ENCODE results near the gene SIGLEC9. TPM values are rescaled to one million over a fixed set of nuclear protein-coding genes. Genes with fewer than 3 reads are reported as not detected.

Gene SIGLEC9
- total RNA-seq, 1 donor from 2014 or later = 0.21 TPM

Other genes starting within 250 kb of the SIGLEC9 start
- gene KLK4, start 213.5 kb upstream of the SIGLEC9 start, total RNA-seq = not detected
- gene KLK5, start 171.9 kb upstream of the SIGLEC9 start, total RNA-seq = 1.1 TPM
- gene KLK6, start 155.3 kb upstream of the SIGLEC9 start, total RNA-seq = not detected
- 0.51 TPM for gene KLK7, start 141.0 kb upstream of the SIGLEC9 start, total RNA-seq
- gene KLK8, start 123.3 kb upstream of the SIGLEC9 start, total RNA-seq = 1.3 TPM
- 13.8 TPM for gene KLK10, start 105.2 kb upstream of the SIGLEC9 start, total RNA-seq
- 11.4 TPM for gene KLK11, start 98.3 kb upstream of the SIGLEC9 start, total RNA-seq
- gene KLK12, start 89.9 kb upstream of the SIGLEC9 start, total RNA-seq = 7.2 TPM
- gene KLK13, start 59.8 kb upstream of the SIGLEC9 start, total RNA-seq = 4.8 TPM
- gene KLK14, start 42.0 kb upstream of the SIGLEC9 start, total RNA-seq = 0.72 TPM
- gene CTU1, start 16.5 kb upstream of the SIGLEC9 start, total RNA-seq = 6.1 TPM
- not detected for gene SIGLEC7, start 17.4 kb downstream of the SIGLEC9 start, total RNA-seq
- gene CD33, start 100.2 kb downstream of the SIGLEC9 start, total RNA-seq = 3.5 TPM
- not detected for gene SIGLECL1, start 126.2 kb downstream of the SIGLEC9 start, total RNA-seq
- 0.10 TPM for gene IGLON5, start 186.7 kb downstream of the SIGLEC9 start, total RNA-seq
- gene VSIG10L, start 217.2 kb downstream of the SIGLEC9 start, total RNA-seq = 2.5 TPM
- gene ETFB, start 241.5 kb downstream of the SIGLEC9 start, total RNA-seq = 71.3 TPM
- not detected for gene CLDND2, start 244.1 kb downstream of the SIGLEC9 start, total RNA-seq
- gene NKG7, start 247.7 kb downstream of the SIGLEC9 start, total RNA-seq = 2.3 TPM

All from tongue (tissue), 1 donor.